COLO668 (cell line): Measurements from ENCODE around the gene SOCS4.
"Not testable (repeated sequence)": the region's sequence is repeated elsewhere in the genome, so short reads cannot be mapped to it uniquely, and the experiment has no call there.

ENCODE experiments used
- DNase-seq: peaks from one replicate; lab custom pipeline; 2025; ENCODE audit not compliant: unreplicated experiment; lab: John Stamatoyannopoulos, UW

The SOCS4 gene, protein sequence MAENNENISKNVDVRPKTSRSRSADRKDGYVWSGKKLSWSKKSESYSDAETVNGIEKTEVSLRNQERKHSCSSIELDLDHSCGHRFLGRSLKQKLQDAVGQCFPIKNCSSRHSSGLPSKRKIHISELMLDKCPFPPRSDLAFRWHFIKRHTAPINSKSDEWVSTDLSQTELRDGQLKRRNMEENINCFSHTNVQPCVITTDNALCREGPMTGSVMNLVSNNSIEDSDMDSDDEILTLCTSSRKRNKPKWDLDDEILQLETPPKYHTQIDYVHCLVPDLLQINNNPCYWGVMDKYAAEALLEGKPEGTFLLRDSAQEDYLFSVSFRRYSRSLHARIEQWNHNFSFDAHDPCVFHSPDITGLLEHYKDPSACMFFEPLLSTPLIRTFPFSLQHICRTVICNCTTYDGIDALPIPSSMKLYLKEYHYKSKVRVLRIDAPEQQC

GRCh38 chr14:55026793-55027561 is at the start of gene SOCS4, which contains the start of gene WDHD1:
SOCS4 (plus strand) TSS chr14:55027236; CDS start chr14:55043042, 15,806 bp downstream.
WDHD1 (minus strand) TSS chr14:55027099; CDS start chr14:55026787, 312 bp downstream.
- DNase-seq = peak; percentile 98

DNA sequence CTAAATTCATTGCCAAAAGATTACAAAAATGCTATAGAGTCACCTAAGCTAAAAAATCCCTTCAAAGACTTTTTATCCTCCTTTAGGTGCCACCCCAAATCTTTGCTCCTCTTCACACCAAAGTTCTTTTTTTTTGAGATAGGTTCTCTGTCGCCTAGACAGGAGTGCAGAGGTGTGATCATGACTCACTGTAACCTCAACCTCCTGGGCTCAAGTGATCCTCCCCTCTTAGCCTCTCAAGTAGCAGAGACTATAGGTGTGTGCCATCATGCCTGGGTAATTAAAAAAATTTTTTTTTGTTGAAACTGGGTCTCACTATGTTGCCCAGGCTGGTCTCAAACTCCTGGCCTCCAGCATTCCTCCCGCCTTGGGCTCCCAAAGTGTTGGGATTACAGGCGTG is 48.0 kb upstream of the SOCS4 start:
- DNase-seq = no peak

DNA sequence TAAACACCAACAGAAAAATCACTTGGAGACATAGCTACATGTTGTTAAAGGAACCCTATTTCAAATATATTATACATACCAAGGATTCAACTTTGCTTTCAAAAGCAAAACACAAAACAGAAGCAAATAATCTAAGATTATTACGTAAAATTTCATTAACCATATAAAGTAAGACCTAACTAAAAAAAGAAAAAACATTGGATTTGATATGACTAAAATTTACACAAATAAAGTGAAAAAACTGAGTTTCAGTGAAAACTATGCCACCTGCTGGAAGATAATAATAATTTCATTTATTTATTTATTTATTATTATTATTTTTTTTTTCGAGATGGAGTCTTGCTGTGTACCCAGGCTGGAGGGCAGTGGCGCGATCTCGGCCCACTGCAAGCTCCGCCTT is 45.3 kb upstream of the SOCS4 start:
- no peak for DNase-seq

- DNase-seq = no peak
These were observed 41.9 kb upstream of the SOCS4 start for GRCh38 chr14:54985156-54985555.

GRCh38 chr14:55000381-55000780 is 26.7 kb upstream of the SOCS4 start:
- DNase-seq = no peak

DNA sequence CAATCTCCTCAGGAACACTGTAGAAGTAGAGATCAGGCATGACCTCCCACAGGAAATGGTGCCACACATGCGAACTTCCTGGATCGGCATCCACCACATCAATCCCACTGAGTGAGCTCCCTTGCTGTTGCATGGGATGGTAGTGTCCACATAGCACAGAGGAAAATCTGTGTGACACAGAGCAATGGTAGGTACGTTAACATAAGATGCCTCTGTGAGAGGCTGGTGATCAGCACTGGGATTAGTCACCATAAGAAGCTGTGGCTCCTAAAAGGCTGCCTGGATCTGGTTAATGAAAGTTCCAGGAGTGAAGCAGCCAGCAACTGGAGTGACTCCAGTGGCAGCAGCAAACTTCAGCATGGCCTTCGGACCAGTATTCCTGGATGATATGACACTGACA is 22.0 kb upstream of the SOCS4 start:
- DNase-seq = no peak

DNA sequence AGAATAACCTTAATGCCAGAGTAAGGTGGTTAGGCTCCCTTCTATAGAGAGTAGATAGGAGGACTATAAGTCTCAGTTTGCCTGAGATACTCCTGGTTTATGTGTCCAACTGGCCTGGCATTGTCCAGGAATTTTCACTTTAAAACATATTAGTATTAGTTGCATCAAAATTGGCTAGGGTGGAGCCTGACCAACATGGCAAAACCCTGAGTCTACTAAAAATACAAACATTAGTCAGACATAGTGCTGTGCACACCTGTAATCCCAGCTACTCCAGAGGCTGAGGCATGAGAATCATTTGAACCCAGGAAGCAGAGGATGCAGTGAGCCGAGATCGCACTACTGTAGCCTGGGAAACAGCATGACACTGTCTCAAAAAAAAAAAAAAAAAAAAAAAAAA is 12.0 kb upstream of the SOCS4 start:
- no peak for DNase-seq

- no peak for DNase-seq
These were observed 7.0 kb upstream of the SOCS4 start for GRCh38 chr14:55019968-55020554.

DNA sequence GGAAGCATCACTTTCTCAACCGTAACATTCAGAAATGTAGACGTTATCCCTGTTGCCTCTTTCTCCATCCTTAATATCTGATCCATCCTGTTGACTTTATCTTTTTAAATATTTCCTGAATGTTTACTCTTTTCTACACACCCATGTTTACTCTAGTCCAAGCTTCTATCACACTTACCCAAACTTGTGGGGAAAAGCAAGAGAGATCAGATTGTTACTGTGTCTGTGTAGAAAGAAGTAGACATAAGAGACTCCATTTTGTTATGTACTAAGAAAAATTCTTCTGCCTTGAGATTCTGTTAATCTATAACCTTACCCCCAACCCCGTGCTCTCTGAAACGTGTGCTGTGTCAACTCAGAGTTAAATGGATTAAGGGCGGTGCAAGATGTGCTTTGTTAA is 2.7 kb upstream of the SOCS4 start:
- DNase-seq = not testable (repeated sequence)

GRCh38 chr14:55025948-55026347 is 1.1 kb upstream of the SOCS4 start:
- no peak for DNase-seq

- no peak for DNase-seq
These were observed 619 bp upstream of the SOCS4 start for GRCh38 chr14:55026441-55026792.

- no peak for DNase-seq
These were observed 1.0 kb downstream of the SOCS4 start for GRCh38 chr14:55028066-55028465.

GRCh38 chr14:55028476-55028875 is 1.4 kb downstream of the SOCS4 start:
- DNase-seq = no peak

DNA sequence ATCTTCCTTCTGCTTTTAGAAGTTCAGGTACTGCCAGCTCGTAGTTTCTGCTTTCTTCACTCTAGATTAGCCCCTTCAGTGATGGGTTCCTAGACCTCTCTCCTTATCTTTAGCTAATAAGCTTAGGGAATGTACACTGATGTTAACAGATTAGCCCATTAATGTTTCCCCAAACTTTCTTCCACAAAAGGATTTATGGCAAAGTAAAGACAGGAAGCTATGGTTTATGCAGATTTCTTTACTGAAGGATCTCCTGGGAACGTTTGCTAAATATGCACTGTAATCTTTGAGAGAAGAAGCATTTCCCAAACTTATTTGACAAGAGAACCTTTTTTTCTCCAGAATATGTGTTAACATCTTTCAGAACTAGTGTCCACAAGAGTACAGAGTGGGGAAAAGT is 4.2 kb downstream of the SOCS4 start:
- DNase-seq = no peak

GRCh38 chr14:55037995-55038394 is 11.0 kb downstream of the SOCS4 start:
- DNase-seq = not testable (repeated sequence)

GRCh38 chr14:55038708-55039107 is 11.7 kb downstream of the SOCS4 start:
- no peak for DNase-seq

DNA sequence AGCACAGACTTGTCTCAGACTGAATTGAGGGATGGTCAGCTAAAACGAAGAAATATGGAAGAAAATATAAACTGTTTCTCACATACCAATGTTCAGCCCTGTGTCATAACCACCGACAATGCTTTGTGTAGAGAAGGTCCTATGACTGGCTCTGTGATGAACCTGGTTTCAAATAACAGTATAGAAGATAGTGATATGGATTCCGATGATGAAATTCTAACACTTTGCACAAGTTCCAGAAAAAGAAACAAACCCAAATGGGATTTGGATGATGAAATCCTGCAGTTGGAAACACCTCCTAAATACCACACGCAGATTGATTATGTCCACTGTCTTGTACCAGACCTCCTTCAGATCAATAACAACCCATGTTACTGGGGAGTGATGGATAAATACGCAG is 16.5 kb downstream of the SOCS4 start:
- DNase-seq = no peak

- no peak for DNase-seq
These were observed 18.1 kb downstream of the SOCS4 start for GRCh38 chr14:55045087-55045486.

GRCh38 chr14:55047301-55048053 is 20.4 kb downstream of the SOCS4 start:
- DNase-seq = no peak

GRCh38 chr14:55048900-55049436 is 21.9 kb downstream of the SOCS4 start:
- DNase-seq = no peak

DNA sequence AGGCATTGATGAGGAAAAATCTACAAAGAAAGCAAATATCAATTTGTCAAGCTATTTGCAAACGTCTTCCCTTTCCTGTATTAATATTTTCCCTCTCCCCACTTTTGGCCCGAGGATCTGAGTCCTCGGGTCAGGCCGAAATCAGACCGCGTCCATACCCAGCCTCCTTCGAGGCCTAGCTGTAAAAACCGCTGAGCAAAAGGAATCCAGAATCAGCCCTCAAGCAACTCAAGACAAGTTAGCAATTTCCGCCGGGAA is 24.1 kb downstream of the SOCS4 start:
- DNase-seq = no peak
